ENCODE measurements around the gene POLD3.

Gene POLD3

GRCh38 chr11:74634537-74634936 lies 42.2 kb downstream of the POLD3 start:
- ATAC-seq (ENCODE audit: insufficient read depth, low read depth) (no peak), DNase-seq (no peak)
- no peaks in the 10 kb centered on the region for H3K4me1 ChIP-seq (ENCODE audit: insufficient read depth, low read length)
- no peak overlapping the region for H3K9ac ChIP-seq (ENCODE audit: low read depth, low read length)
- no peaks in the 10 kb centered on the region for H3K9me3 ChIP-seq (ENCODE audit: insufficient read depth, low read length, severe bottlenecking)
- TF ChIP-seq EZH2 (IDR thresholded peaks at IDR 0.05; ENCODE audit: borderline replicate concordance, low read depth, low read length, severe bottlenecking): no peak
- TF ChIP-seq, protein P1, sequence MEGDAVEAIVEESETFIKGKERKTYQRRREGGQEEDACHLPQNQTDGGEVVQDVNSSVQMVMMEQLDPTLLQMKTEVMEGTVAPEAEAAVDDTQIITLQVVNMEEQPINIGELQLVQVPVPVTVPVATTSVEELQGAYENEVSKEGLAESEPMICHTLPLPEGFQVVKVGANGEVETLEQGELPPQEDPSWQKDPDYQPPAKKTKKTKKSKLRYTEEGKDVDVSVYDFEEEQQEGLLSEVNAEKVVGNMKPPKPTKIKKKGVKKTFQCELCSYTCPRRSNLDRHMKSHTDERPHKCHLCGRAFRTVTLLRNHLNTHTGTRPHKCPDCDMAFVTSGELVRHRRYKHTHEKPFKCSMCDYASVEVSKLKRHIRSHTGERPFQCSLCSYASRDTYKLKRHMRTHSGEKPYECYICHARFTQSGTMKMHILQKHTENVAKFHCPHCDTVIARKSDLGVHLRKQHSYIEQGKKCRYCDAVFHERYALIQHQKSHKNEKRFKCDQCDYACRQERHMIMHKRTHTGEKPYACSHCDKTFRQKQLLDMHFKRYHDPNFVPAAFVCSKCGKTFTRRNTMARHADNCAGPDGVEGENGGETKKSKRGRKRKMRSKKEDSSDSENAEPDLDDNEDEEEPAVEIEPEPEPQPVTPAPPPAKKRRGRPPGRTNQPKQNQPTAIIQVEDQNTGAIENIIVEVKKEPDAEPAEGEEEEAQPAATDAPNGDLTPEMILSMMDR (IDR thresholded peaks at IDR 0.05; ENCODE audit: borderline replicate concordance, extremely low read depth, low read length, poor library complexity, severe bottlenecking): no peak
- no peaks in the 10 kb centered on the region for H4K20me1 ChIP-seq (ENCODE audit: insufficient read depth, low read length)
- H3K4me2 ChIP-seq (ENCODE audit: insufficient read depth, low read length): no peak overlapping the region
- no peaks in the 10 kb centered on the region for H3K27me3 ChIP-seq (ENCODE audit: insufficient read depth, low read length, poor library complexity)
- H3K36me3 ChIP-seq (ENCODE audit: insufficient read depth, low read length): peaks cover 72% of the 10 kb centered on the region
- no peak overlapping the region for H3K27ac ChIP-seq (ENCODE audit: low read length)
- H2AFZ ChIP-seq (ENCODE audit: low read depth, low read length): no peak overlapping the region
- H3K4me3 ChIP-seq (ENCODE audit: low read depth in 1 of 2, low read length in 2 of 2): no peak overlapping the region
- H3K79me2 ChIP-seq (ENCODE audit: insufficient read depth, low read length): no peaks in the 10 kb centered on the region

DNA sequence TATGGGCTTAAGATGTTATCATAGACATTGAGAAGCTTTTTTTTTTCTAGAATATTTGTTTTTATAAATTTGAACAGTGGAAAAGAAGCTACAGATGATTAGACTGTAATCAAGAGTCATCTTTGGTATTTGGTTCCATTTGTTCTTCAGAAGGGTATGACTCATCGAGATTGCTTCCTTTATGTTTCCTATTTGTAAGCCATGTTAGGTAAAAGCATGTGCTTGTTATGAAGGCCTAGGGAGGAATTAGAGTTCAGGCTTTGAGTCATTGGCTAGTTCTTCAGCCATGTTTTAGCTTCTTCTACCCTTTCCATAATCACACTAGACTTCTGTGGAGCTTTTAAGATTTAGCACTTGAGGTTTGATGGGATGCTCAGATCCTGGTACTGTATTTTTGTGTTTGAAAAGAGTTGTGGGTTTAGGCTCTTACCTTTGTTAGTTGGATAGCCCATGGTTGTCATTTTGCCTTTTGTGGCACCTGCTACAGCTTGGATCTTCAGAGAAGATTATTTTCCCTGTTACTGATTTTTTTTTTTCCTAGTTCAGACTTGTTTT lies 44.3 kb downstream of the POLD3 start:
- no peak overlapping the region for H2AFZ ChIP-seq (ENCODE audit: low read depth, low read length)
- H3K36me3 ChIP-seq (ENCODE audit: insufficient read depth, low read length): peaks cover 78% of the 10 kb centered on the region
- H3K9me3 ChIP-seq (ENCODE audit: insufficient read depth, low read length, severe bottlenecking): no peaks in the 10 kb centered on the region
- no peaks in the 10 kb centered on the region for H3K79me2 ChIP-seq (ENCODE audit: insufficient read depth, low read length)
- H3K4me3 ChIP-seq (ENCODE audit: low read depth in 1 of 2, low read length in 2 of 2): no peak overlapping the region
- H4K20me1 ChIP-seq (ENCODE audit: insufficient read depth, low read length): no peaks in the 10 kb centered on the region
- TF ChIP-seq, protein P1 (IDR thresholded peaks at IDR 0.05; ENCODE audit: borderline replicate concordance, extremely low read depth, low read length, poor library complexity, severe bottlenecking): no peak
- no peak for TF ChIP-seq EZH2 (IDR thresholded peaks at IDR 0.05; ENCODE audit: borderline replicate concordance, low read depth, low read length, severe bottlenecking)
- H3K9ac ChIP-seq (ENCODE audit: low read depth, low read length): no peak overlapping the region
- H3K27ac ChIP-seq (ENCODE audit: low read length): no peak overlapping the region
- no peaks in the 10 kb centered on the region for H3K27me3 ChIP-seq (ENCODE audit: insufficient read depth, low read length, poor library complexity)
- no peak overlapping the region for H3K4me2 ChIP-seq (ENCODE audit: insufficient read depth, low read length)
- DNase-seq (no peak), ATAC-seq (ENCODE audit: insufficient read depth, low read depth) (no peak)
- no peaks in the 10 kb centered on the region for H3K4me1 ChIP-seq (ENCODE audit: insufficient read depth, low read length)

- Histone ChIP-seq H3K36me3 (ENCODE audit: insufficient read depth, low read length) (peaks cover 88% of the 10 kb centered on the region), H3K4me2 (ENCODE audit: insufficient read depth, low read length) (no peak overlapping the region), H4K20me1 (ENCODE audit: insufficient read depth, low read length) (no peaks in the 10 kb centered on the region), H3K27me3 (ENCODE audit: insufficient read depth, low read length, poor library complexity) (no peaks in the 10 kb centered on the region), H3K27ac (ENCODE audit: low read length) (no peak overlapping the region), H2AFZ (ENCODE audit: low read depth, low read length) (no peak overlapping the region), H3K79me2 (ENCODE audit: insufficient read depth, low read length) (no peaks in the 10 kb centered on the region), H3K4me1 (ENCODE audit: insufficient read depth, low read length) (no peaks in the 10 kb centered on the region), H3K4me3 (ENCODE audit: low read depth in 1 of 2, low read length in 2 of 2) (no peak overlapping the region), H3K9me3 (ENCODE audit: insufficient read depth, low read length, severe bottlenecking) (no peaks in the 10 kb centered on the region), H3K9ac (ENCODE audit: low read depth, low read length) (no peak overlapping the region)
- TF ChIP-seq EZH2 (IDR thresholded peaks at IDR 0.05; ENCODE audit: borderline replicate concordance, low read depth, low read length, severe bottlenecking): no peak
- TF ChIP-seq, protein P1 (IDR thresholded peaks at IDR 0.05; ENCODE audit: borderline replicate concordance, extremely low read depth, low read length, poor library complexity, severe bottlenecking): no peak
- ATAC-seq (ENCODE audit: insufficient read depth, low read depth) (no peak), DNase-seq (no peak)
These were observed 45.3 kb downstream of the POLD3 start for GRCh38 chr11:74637700-74638099.

- Histone ChIP-seq H3K79me2 (ENCODE audit: insufficient read depth, low read length) (no peaks in the 10 kb centered on the region), H3K9me3 (ENCODE audit: insufficient read depth, low read length, severe bottlenecking) (no peaks in the 10 kb centered on the region), H2AFZ (ENCODE audit: low read depth, low read length) (no peak overlapping the region), H3K27ac (ENCODE audit: low read length) (no peak overlapping the region), H3K9ac (ENCODE audit: low read depth, low read length) (no peak overlapping the region), H3K27me3 (ENCODE audit: insufficient read depth, low read length, poor library complexity) (no peaks in the 10 kb centered on the region), H4K20me1 (ENCODE audit: insufficient read depth, low read length) (no peaks in the 10 kb centered on the region), H3K4me2 (ENCODE audit: insufficient read depth, low read length) (no peak overlapping the region), H3K36me3 (ENCODE audit: insufficient read depth, low read length) (peaks cover 92% of the 10 kb centered on the region), H3K4me1 (ENCODE audit: insufficient read depth, low read length) (no peaks in the 10 kb centered on the region), H3K4me3 (ENCODE audit: low read depth in 1 of 2, low read length in 2 of 2) (no peak overlapping the region)
- TF ChIP-seq, protein P1 (IDR thresholded peaks at IDR 0.05; ENCODE audit: borderline replicate concordance, extremely low read depth, low read length, poor library complexity, severe bottlenecking): no peak
- no peak for TF ChIP-seq EZH2 (IDR thresholded peaks at IDR 0.05; ENCODE audit: borderline replicate concordance, low read depth, low read length, severe bottlenecking)
- DNase-seq: no peak
- no peak for ATAC-seq (ENCODE audit: insufficient read depth, low read depth)
These were observed 46.5 kb downstream of the POLD3 start for GRCh38 chr11:74638869-74639268.

All from DND-41 (cell line).